ENCODE measurements around the gene SPANXN4. TPM values are rescaled to one million over a fixed set of nuclear protein-coding genes. Genes with fewer than 3 reads are reported as not detected.

The SPANXN4 gene
- total RNA-seq, 1 experiment from 2014 or later = not detected

DNA sequence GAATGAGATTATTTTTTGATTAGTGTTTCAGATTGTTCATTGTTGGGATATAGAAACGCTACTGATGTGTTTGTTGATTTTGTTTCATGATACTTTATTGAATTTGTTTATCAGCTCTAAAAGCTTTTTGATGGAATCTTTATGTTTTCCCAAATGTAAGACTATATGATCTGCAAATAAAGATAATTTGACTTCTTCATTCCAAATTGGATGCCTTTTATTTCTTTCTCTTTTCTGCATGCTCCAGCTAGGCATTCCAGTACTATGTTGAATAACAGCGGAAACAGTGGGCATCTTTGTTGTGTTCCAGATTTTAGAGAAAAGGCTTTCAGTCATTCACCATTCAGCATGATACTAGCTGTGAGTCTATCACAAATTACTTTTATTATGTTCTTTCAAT is 21.8 kb downstream of the SPANXN4 start:
- no peak overlapping the region for H3T11ph ChIP-seq (ENCODE audit: low read length)
- no peak overlapping the region for H2BK15ac ChIP-seq (ENCODE audit: low read depth, low read length)
- Mint-ChIP-seq H3K4me3 (no peak overlapping the region), H3K9me3 (peaks cover 77 to 78% of the 10 kb centered on the region in 2 experiments), H3K27me3 (ENCODE audit: low read depth) (no peaks in the 10 kb centered on the region; the same call in 1 of the 2 replicates), H3K4me1 (no peaks in the 10 kb centered on the region), H3K27ac (no peak overlapping the region), H3K36me3 (ENCODE audit: insufficient read depth in 1 of 3, low read depth in 3 of 3) (peaks cover 4 to 8% (median 6%) of the 10 kb centered on the region in 3 experiments; a peak in 6 of 7 replicates)
- TF ChIP-seq, protein P1, sequence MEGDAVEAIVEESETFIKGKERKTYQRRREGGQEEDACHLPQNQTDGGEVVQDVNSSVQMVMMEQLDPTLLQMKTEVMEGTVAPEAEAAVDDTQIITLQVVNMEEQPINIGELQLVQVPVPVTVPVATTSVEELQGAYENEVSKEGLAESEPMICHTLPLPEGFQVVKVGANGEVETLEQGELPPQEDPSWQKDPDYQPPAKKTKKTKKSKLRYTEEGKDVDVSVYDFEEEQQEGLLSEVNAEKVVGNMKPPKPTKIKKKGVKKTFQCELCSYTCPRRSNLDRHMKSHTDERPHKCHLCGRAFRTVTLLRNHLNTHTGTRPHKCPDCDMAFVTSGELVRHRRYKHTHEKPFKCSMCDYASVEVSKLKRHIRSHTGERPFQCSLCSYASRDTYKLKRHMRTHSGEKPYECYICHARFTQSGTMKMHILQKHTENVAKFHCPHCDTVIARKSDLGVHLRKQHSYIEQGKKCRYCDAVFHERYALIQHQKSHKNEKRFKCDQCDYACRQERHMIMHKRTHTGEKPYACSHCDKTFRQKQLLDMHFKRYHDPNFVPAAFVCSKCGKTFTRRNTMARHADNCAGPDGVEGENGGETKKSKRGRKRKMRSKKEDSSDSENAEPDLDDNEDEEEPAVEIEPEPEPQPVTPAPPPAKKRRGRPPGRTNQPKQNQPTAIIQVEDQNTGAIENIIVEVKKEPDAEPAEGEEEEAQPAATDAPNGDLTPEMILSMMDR (conservative IDR thresholded peaks at IDR 0.05) = no peak
- no peaks in the 10 kb centered on the region for H3K23me2 ChIP-seq (ENCODE audit: insufficient read length, low read depth, low read length, poor library complexity, severe bottlenecking)
- no peak overlapping the region for H3K18ac ChIP-seq (ENCODE audit: insufficient read length, low read depth, low read length)
- H2AK5ac ChIP-seq (ENCODE audit: insufficient read length, low read length) = no peak overlapping the region
- H3K4me1 ChIP-seq (ENCODE audit: insufficient read depth, low read length) = no peaks in the 10 kb centered on the region
- no peak overlapping the region for H4K5ac ChIP-seq (ENCODE audit: insufficient read length, low read depth, low read length)
- WGBS (ENCODE audit: extremely low coverage, insufficient read length, low lambda C conversion rate) = no CpG with 5 or more reads among the region's 2 CpGs
- no peak overlapping the region for H4K91ac ChIP-seq (ENCODE audit: insufficient read length, low read depth, low read length)
- H2BK5ac ChIP-seq (ENCODE audit: insufficient read length, low read length) = no peak overlapping the region
- no peak for DNase-seq
- no peak overlapping the region for H3K56ac ChIP-seq (ENCODE audit: insufficient read length, low read depth, low read length)
- H3K27me3 ChIP-seq (ENCODE audit: insufficient read depth, low read length) = no peaks in the 10 kb centered on the region
- H3K79me2 ChIP-seq (ENCODE audit: insufficient read depth, low read length) = no peaks in the 10 kb centered on the region
- no peak overlapping the region for H3K14ac ChIP-seq (ENCODE audit: insufficient read depth, low read length)
- H4K20me1 ChIP-seq (ENCODE audit: control insufficient read depth, insufficient read depth, insufficient read length) = no peaks in the 10 kb centered on the region
- no peak overlapping the region for H3K27ac ChIP-seq (ENCODE audit: insufficient read length, low read depth, low read length)
- no peak overlapping the region for H2BK12ac ChIP-seq (ENCODE audit: insufficient read length, low read depth, low read length)
- no peak overlapping the region for H3K9ac ChIP-seq (ENCODE audit: extremely low read depth, insufficient read length, low read length)
- H3K4me2 ChIP-seq (ENCODE audit: insufficient read depth, insufficient read length, low read length) = no peak overlapping the region
- H3K79me1 ChIP-seq (ENCODE audit: insufficient read depth, low read depth, low read length, poor library complexity, severe bottlenecking) = no peaks in the 10 kb centered on the region
- no peak overlapping the region for H3K4ac ChIP-seq (ENCODE audit: low read depth, low read length)
- H3K9me3 ChIP-seq (ENCODE audit: control insufficient read depth, low read depth, low read length) = peaks cover 13% of the 10 kb centered on the region
- H2BK120ac ChIP-seq (ENCODE audit: low read depth, low read length, poor library complexity, severe bottlenecking) = no peak overlapping the region
- H2BK20ac ChIP-seq (ENCODE audit: low read depth, low read length, poor library complexity, severe bottlenecking) = no peak overlapping the region
- no peak overlapping the region for H3K23ac ChIP-seq (ENCODE audit: insufficient read length, low read depth, low read length)
- no peak overlapping the region for H2AFZ ChIP-seq (ENCODE audit: low read length)
- H4K8ac ChIP-seq (replicated peaks; ENCODE audit: insufficient read length, low read depth, low read length) = no peak overlapping the region
